HG03175 (cell line): ENCODE measurements around the gene ILF3.

Source experiments
- ATAC-seq: cut with Tn5 transposase; IDR thresholded peaks from one replicate; pipeline ENCODE4 v1.9.1; 2021; ENCODE audit warnings: mild to moderate bottlenecking, moderate library complexity; ENCODE audit not compliant: unreplicated experiment

Gene ILF3

DNA sequence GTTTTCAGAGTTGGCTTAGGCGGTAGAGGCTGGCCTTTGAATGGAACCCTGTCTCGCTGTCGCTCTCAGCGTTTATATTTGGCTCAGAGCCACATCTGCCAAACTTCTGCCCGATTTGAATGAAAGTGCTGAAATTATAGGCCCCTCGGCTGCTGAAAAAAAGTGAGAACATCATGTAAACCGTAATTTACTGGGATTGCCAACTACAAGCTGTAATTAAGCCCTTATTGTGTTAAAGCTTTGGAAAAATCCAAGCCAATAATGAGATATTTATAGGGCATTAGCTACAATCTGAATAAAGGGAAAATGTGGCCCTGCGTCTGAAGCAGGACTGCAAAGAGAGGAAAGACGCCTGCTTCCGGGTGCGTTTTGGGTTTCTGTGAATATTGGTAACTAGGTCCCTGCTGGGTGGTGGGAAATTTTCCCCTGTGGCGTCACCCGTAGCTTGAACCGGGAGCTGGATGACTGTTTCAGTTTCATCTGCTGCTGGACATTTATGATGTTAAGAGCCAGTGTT is 73.6 kb downstream of the ILF3 start:
- no peak for ATAC-seq

DNA sequence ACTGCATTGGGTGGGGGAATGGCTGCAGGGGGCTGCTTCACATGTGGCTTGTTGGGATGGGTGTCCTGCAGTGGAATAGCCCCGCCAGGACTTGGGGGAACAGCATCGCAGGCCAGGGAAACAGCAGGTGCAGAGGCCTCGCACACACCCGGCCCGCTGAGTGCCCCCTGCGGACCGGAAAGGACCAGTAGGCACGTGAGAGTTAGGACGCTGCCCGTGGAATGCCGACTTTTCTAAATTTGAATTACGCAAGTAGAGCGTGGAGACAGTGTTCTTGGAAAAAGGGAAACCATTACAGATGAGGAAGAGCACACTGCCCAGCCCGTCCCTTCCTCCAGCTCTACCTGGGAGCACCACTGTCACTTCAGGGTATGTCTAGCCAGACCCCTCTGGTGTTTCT is 75.3 kb downstream of the ILF3 start:
- no peak for ATAC-seq

- no peak for ATAC-seq
Observed at GRCh38 chr19:10730932-10731331, 76.8 kb downstream of the ILF3 start.

DNA sequence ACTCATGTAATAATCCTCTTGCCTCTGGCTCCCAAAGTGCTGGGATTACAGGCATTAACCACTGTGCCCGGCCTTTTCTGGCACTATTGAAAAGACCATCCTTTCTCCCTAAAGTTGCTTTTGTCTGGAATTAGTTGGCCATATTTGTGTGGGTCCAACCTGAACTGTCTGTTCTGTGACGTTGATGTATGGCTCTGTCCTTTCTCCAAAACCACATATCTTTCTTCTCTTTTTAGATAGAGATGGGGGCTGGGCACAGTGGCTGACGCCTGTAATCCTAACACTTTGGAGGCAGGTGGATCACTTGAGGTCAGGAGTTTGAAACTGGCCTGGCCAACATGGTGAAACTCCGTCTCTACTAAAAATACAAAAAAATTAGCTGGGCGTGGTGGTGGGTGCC is 81.6 kb downstream of the ILF3 start:
- no peak for ATAC-seq

DNA sequence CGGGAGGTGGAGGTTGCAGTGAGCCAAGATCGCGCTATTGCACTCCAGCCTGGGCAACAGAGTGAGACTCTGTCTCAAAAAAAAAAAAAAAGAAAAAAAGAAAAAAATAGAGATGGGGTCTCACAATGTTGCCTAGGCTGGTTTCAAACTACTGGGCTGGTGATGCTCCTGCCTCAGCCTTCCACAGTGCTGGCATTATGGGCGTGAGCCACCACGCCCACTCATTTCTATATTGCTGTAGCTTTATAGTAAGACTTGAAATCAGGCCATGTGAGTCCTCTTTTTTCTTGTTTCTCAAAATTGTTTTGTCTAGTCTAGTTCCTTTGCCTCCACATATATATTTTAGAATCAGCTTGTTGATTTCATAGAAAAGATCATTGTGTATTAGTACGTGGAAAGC is 82.0 kb downstream of the ILF3 start:
- no peak for ATAC-seq

GRCh38 chr19:10736916-10737551 is 82.9 kb downstream of the ILF3 start:
- no peak for ATAC-seq

GRCh38 chr19:10737722-10738121 is 83.6 kb downstream of the ILF3 start:
- no peak for ATAC-seq

GRCh38 chr19:10740798-10741197 is 86.7 kb downstream of the ILF3 start:
- no peak for ATAC-seq
